ENCODE data around the gene CRTAC1. TPM values are rescaled to one million over a fixed set of nuclear protein-coding genes. Genes with fewer than 3 reads are reported as not detected.

CRTAC1 gene
- polyA plus RNA-seq, 1 donor (not counting 4 experiments of a cell fraction or from before 2014, with no cell fraction given): not detected

- Histone ChIP-seq H3K9me1 (ENCODE audit: control insufficient read depth, extremely low read depth, insufficient read depth, low read length) (no peaks in the 10 kb centered on the region), H3K27me3 (ENCODE audit: control insufficient read depth, extremely low read depth, insufficient read depth, low read length) (no peaks in the 10 kb centered on the region), H3K4me1 (ENCODE audit: control insufficient read depth, extremely low read depth, insufficient read depth, low read length) (no peaks in the 10 kb centered on the region), H3K36me3 (ENCODE audit: control insufficient read depth in 2 of 2, extremely low read depth in 1 of 2, insufficient read depth in 2 of 2, low read length in 2 of 2) (no peaks in the 10 kb centered on the region), H3K27ac (ENCODE audit: control insufficient read depth, insufficient read depth, low read length) (no peak overlapping the region), H4K20me1 (ENCODE audit: control insufficient read depth, extremely low read depth, insufficient read depth, low read length) (no peaks in the 10 kb centered on the region), H2AFZ (ENCODE audit: control insufficient read depth, low read length) (no peak overlapping the region), H3K9ac (ENCODE audit: control insufficient read depth, extremely low read depth, insufficient read depth, low read length) (no peak overlapping the region), H3K9me3 (ENCODE audit: control insufficient read depth, low read depth, low read length) (no peaks in the 10 kb centered on the region), H3K4me2 (ENCODE audit: control insufficient read depth, extremely low read depth, insufficient read depth, low read depth, low read length) (no peak overlapping the region), H3K4me3 (ENCODE audit: control insufficient read depth in 2 of 3, extremely low read depth in 1 of 3, insufficient read depth in 2 of 3, low read depth in 1 of 3, low read length in 3 of 3) (no peak overlapping the region), H3K79me2 (ENCODE audit: control insufficient read depth, insufficient read depth, low read length) (no peaks in the 10 kb centered on the region)
- FAIRE-seq (peak; percentile 79), DNase-seq (ENCODE audit: low read depth, low spot score) (no peak)
- dilution Hi-C loops (cut with MboI; ENCODE audit: extremely low pct_ligation_motif_present, low sequenced_read_pairs): no loop called here
- peak; percentile 89 to 95 (median 92) for TF ChIP-seq CTCF (optimal IDR thresholded peaks at IDR 0.05 in 1 of 3, IDR thresholded peaks at IDR 0.05 in 1 of 3, conservative IDR thresholded peaks at IDR 0.05 in 1 of 3; ENCODE audit: extremely low read depth in 1 of 3, insufficient read depth in 2 of 3, low read length in 3 of 3)
- TF ChIP-seq EZH2 (IDR thresholded peaks at IDR 0.05; ENCODE audit: low read length): no peak
Observed at GRCh38 chr10:98045785-98046389, 15.5 kb upstream of the CRTAC1 start.

- Histone ChIP-seq H4K20me1 (ENCODE audit: control insufficient read depth, extremely low read depth, insufficient read depth, low read length) (no peaks in the 10 kb centered on the region), H3K4me1 (ENCODE audit: control insufficient read depth, extremely low read depth, insufficient read depth, low read length) (no peaks in the 10 kb centered on the region), H3K4me2 (ENCODE audit: control insufficient read depth, extremely low read depth, insufficient read depth, low read depth, low read length) (no peak overlapping the region), H3K4me3 (ENCODE audit: control insufficient read depth in 2 of 3, extremely low read depth in 1 of 3, insufficient read depth in 2 of 3, low read depth in 1 of 3, low read length in 3 of 3) (no peak overlapping the region), H3K9me3 (ENCODE audit: control insufficient read depth, low read depth, low read length) (no peaks in the 10 kb centered on the region), H3K9me1 (ENCODE audit: control insufficient read depth, extremely low read depth, insufficient read depth, low read length) (no peaks in the 10 kb centered on the region), H3K79me2 (ENCODE audit: control insufficient read depth, insufficient read depth, low read length) (no peaks in the 10 kb centered on the region), H3K27ac (ENCODE audit: control insufficient read depth, insufficient read depth, low read length) (no peak overlapping the region), H3K36me3 (ENCODE audit: control insufficient read depth in 2 of 2, extremely low read depth in 1 of 2, insufficient read depth in 2 of 2, low read length in 2 of 2) (no peaks in the 10 kb centered on the region), H3K27me3 (ENCODE audit: control insufficient read depth, extremely low read depth, insufficient read depth, low read length) (peaks cover 10% of the 10 kb centered on the region), H2AFZ (ENCODE audit: control insufficient read depth, low read length) (no peak overlapping the region), H3K9ac (ENCODE audit: control insufficient read depth, extremely low read depth, insufficient read depth, low read length) (no peak overlapping the region)
- no peak for TF ChIP-seq EZH2 (IDR thresholded peaks at IDR 0.05; ENCODE audit: low read length)
- peak; percentile 70 to 79 (median 71) for TF ChIP-seq CTCF (optimal IDR thresholded peaks at IDR 0.05 in 1 of 3, IDR thresholded peaks at IDR 0.05 in 1 of 3, conservative IDR thresholded peaks at IDR 0.05 in 1 of 3; ENCODE audit: extremely low read depth in 1 of 3, insufficient read depth in 2 of 3, low read length in 3 of 3)
- peak; percentile 41 for FAIRE-seq
- dilution Hi-C loops (cut with MboI; ENCODE audit: extremely low pct_ligation_motif_present, low sequenced_read_pairs): no loop called here
- DNase-seq (ENCODE audit: low read depth, low spot score): no peak
Observed at GRCh38 chr10:98041352-98042043, 11.1 kb upstream of the CRTAC1 start.

Measured in keratinocyte (primary cell).